Vagina (tissue), 2 donors: ENCODE data around the gene ALK. TPM values are rescaled to one million over a fixed set of nuclear protein-coding genes. Genes with fewer than 3 reads are reported as not detected.

Experiments
- DNase-seq, 2 donors: peaks; one replicate each; pipeline ENCODE4 v3.0.0-alpha.2; 2017; ENCODE audit errors: extremely low spot score in 2 of 2
- H3K27ac ChIP-seq: fragments of 200-600 bp; sonication (generic); one replicate; pipeline ENCODE4 v1.5.1; 2019
- H3K27me3 ChIP-seq: fragments of 200-600 bp; sonication (generic); one replicate; pipeline ENCODE4 v1.5.1; 2019
- H3K36me3 ChIP-seq, 2 donors: fragments of 200-600 bp; sonication (generic); one replicate each; pipeline ENCODE4 v1.5.1; 2017 to 2019
- H3K4me1 ChIP-seq: fragments of 200-600 bp; sonication (generic); one replicate; pipeline ENCODE4 v1.5.1; 2019
- H3K4me3 ChIP-seq, 2 donors: fragments of 200-600 bp; sonication (generic); 1 replicate in 1 of 2; 2 replicates in 1 of 2; pipeline ENCODE4 v1.5.1; 2016 to 2019
- H3K9me3 ChIP-seq: fragments of 200-600 bp; sonication (generic); one replicate; pipeline ENCODE4 v1.5.1; 2019
- CTCF ChIP-seq, 3 experiments: fragments of 450-650 bp in 2 of 3; fragments of 200-600 bp in 1 of 3; sonication (generic) in 1 of 3; IDR thresholded peaks; one replicate each; pipeline ENCODE4 v1.5.1; 2017 to 2019; ENCODE audit warnings: antibody characterized with exemption in 3 of 3, mild to moderate bottlenecking in 2 of 3, moderate library complexity in 2 of 3
- POLR2A ChIP-seq, 2 donors: fragments of 450-650 bp; IDR thresholded peaks; one replicate each; pipeline ENCODE4 v1.6.1; 2017; ENCODE audit warnings: antibody characterized with exemption in 2 of 2, mild to moderate bottlenecking in 2 of 2, moderate library complexity in 2 of 2
- POLR2AphosphoS5 ChIP-seq, 2 donors: sonication (generic); formaldehyde crosslinking; IDR thresholded peaks; one replicate each; pipeline ENCODE4 v1.9.0; 2017; ENCODE audit warnings: antibody characterized with exemption in 2 of 2, mild to moderate bottlenecking in 2 of 2, low read depth in 1 of 2; ENCODE audit not compliant: insufficient read depth in 1 of 2
- intact Hi-C: fragments of 100-400 bp; cut with DNase I; formaldehyde crosslinking; loops from one replicate; pipeline ENCODE4 v1.15.1; 2023
- total RNA-seq: library from RNA; depleted of rRNA; stranded (reverse); fragments of >200 nt; gene quantifications from one replicate; pipeline ENCODE4 v1.2.3, GENCODE V29; 2016

Gene ALK
- total RNA-seq, 1 donor from 2014 or later: 0.74 TPM

- DNase-seq: no peak
- intact Hi-C loops: no loop called here
- TF ChIP-seq POLR2AphosphoS5 (IDR thresholded peaks at IDR 0.05; ENCODE audit: insufficient read depth in 1 of 2, low read depth in 1 of 2): no peak
- TF ChIP-seq POLR2A (IDR thresholded peaks at IDR 0.05): no peak
- TF ChIP-seq CTCF (IDR thresholded peaks at IDR 0.05): no peak
- H3K9me3 ChIP-seq: no peaks in the 10 kb centered on the region
- H3K27ac ChIP-seq: no peak overlapping the region
- H3K4me3 ChIP-seq: no peak overlapping the region
- H3K27me3 ChIP-seq: no peaks in the 10 kb centered on the region
- H3K36me3 ChIP-seq: no peaks in the 10 kb centered on the region
- no peaks in the 10 kb centered on the region for H3K4me1 ChIP-seq
Observed at GRCh38 chr2:29910960-29911359, 10.4 kb downstream of the ALK start.

GRCh38 chr2:29910465-29910864 is 10.9 kb downstream of the ALK start:
- Histone ChIP-seq H3K9me3 (no peaks in the 10 kb centered on the region), H3K4me3 (no peak overlapping the region), H3K27ac (no peak overlapping the region), H3K4me1 (no peaks in the 10 kb centered on the region), H3K36me3 (no peaks in the 10 kb centered on the region), H3K27me3 (no peaks in the 10 kb centered on the region)
- intact Hi-C loops: no loop called here
- DNase-seq: no peak
- TF ChIP-seq POLR2A (IDR thresholded peaks at IDR 0.05) (no peak), POLR2AphosphoS5 (IDR thresholded peaks at IDR 0.05; ENCODE audit: insufficient read depth in 1 of 2, low read depth in 1 of 2) (no peak), CTCF (IDR thresholded peaks at IDR 0.05) (no peak)

GRCh38 chr2:29902356-29902755 is 19.0 kb downstream of the ALK start:
- no peaks in the 10 kb centered on the region for H3K27me3 ChIP-seq
- H3K36me3 ChIP-seq: no peaks in the 10 kb centered on the region
- TF ChIP-seq POLR2AphosphoS5 (IDR thresholded peaks at IDR 0.05; ENCODE audit: insufficient read depth in 1 of 2, low read depth in 1 of 2): no peak
- TF ChIP-seq POLR2A (IDR thresholded peaks at IDR 0.05): no peak
- TF ChIP-seq CTCF (IDR thresholded peaks at IDR 0.05): no peak
- DNase-seq: no peak
- H3K9me3 ChIP-seq: no peaks in the 10 kb centered on the region
- no peak overlapping the region for H3K27ac ChIP-seq
- H3K4me3 ChIP-seq: no peak overlapping the region
- H3K4me1 ChIP-seq: no peaks in the 10 kb centered on the region
- intact Hi-C loops: no loop called here

GRCh38 chr2:29900971-29901633 is 20.3 kb downstream of the ALK start:
- no peaks in the 10 kb centered on the region for H3K9me3 ChIP-seq
- intact Hi-C loops: no loop called here
- no peak overlapping the region for H3K4me3 ChIP-seq
- no peaks in the 10 kb centered on the region for H3K36me3 ChIP-seq
- no peaks in the 10 kb centered on the region for H3K27me3 ChIP-seq
- no peak for DNase-seq
- no peak overlapping the region for H3K27ac ChIP-seq
- H3K4me1 ChIP-seq: no peaks in the 10 kb centered on the region
- TF ChIP-seq CTCF (IDR thresholded peaks at IDR 0.05) (no peak), POLR2AphosphoS5 (IDR thresholded peaks at IDR 0.05; ENCODE audit: insufficient read depth in 1 of 2, low read depth in 1 of 2) (no peak), POLR2A (IDR thresholded peaks at IDR 0.05) (no peak)

- H3K4me3 ChIP-seq: no peak overlapping the region
- H3K9me3 ChIP-seq: no peaks in the 10 kb centered on the region
- no peaks in the 10 kb centered on the region for H3K4me1 ChIP-seq
- no peak overlapping the region for H3K27ac ChIP-seq
- H3K36me3 ChIP-seq: no peaks in the 10 kb centered on the region
- TF ChIP-seq POLR2A (IDR thresholded peaks at IDR 0.05) (no peak), CTCF (IDR thresholded peaks at IDR 0.05) (no peak), POLR2AphosphoS5 (IDR thresholded peaks at IDR 0.05; ENCODE audit: insufficient read depth in 1 of 2, low read depth in 1 of 2) (no peak)
- H3K27me3 ChIP-seq: no peaks in the 10 kb centered on the region
- DNase-seq: no peak
- intact Hi-C loops: no loop called here
Observed at GRCh38 chr2:29898999-29899398, 22.4 kb downstream of the ALK start.
